Sigmoid colon (tissue), 7 donors: Measurements from ENCODE around the gene CDKAL1. TPM values are rescaled to one million over a fixed set of nuclear protein-coding genes. Genes with fewer than 3 reads are reported as not detected.
"Not testable (repeated sequence)": the region's sequence is repeated elsewhere in the genome, so short reads cannot be mapped to it uniquely, and the experiment has no call there.

Source experiments
- DNase-seq: peaks from one replicate; pipeline ENCODE4 v3.0.0-alpha.2; 2019
- H3K27ac ChIP-seq, 4 donors: fragments of 200-600 bp; sonication (generic); one replicate each; pipeline ENCODE4 v1.5.1; 2016 to 2019; ENCODE audit warnings: mild to moderate bottlenecking in 1 of 4
- H3K27me3 ChIP-seq, 3 donors: fragments of 200-600 bp; sonication (generic); one replicate each; pipeline ENCODE4 v1.5.1; 2019; ENCODE audit warnings: mild to moderate bottlenecking in 1 of 3
- H3K36me3 ChIP-seq, 4 donors: fragments of 200-600 bp; sonication (generic); one replicate each; pipeline ENCODE4 v1.5.1; 2016 to 2019
- H3K4me1 ChIP-seq, 4 donors: fragments of 200-600 bp; sonication (generic); one replicate each; pipeline ENCODE4 v1.5.1; 2017 to 2019
- H3K4me3 ChIP-seq, 4 donors: fragments of 200-600 bp; sonication (generic); one replicate each; pipeline ENCODE4 v1.5.1; 2017 to 2019; ENCODE audit warnings: mild to moderate bottlenecking in 2 of 4, moderate library complexity in 1 of 4
- H3K9me3 ChIP-seq, 4 donors: fragments of 200-600 bp in 3 of 4; sonication (generic) in 3 of 4; one replicate each; pipeline versions ENCODE4 v1.5.1 to v1.6.1; 2013 to 2019
- CTCF ChIP-seq, 4 experiments: fragments of 450-650 bp in 3 of 4; fragments of 200-600 bp in 1 of 4; IDR thresholded peaks; one replicate each; pipeline ENCODE4 v1.5.1; 2016 to 2019; ENCODE audit warnings: antibody characterized with exemption in 4 of 4, mild to moderate bottlenecking in 3 of 4, moderate library complexity in 2 of 4
- EP300 ChIP-seq, 4 donors: sonication (generic); formaldehyde crosslinking; IDR thresholded peaks; one replicate each; pipeline ENCODE4 v1.6.1; 2017; ENCODE audit warnings: antibody characterized with exemption in 4 of 4
- POLR2A ChIP-seq, 2 donors: fragments of 450-650 bp; IDR thresholded peaks; one replicate each; pipeline ENCODE4 v1.6.1; 2016; ENCODE audit warnings: antibody characterized with exemption in 2 of 2, mild to moderate bottlenecking in 2 of 2, moderate library complexity in 2 of 2
- POLR2AphosphoS5 ChIP-seq, 4 donors: sonication (generic); formaldehyde crosslinking; IDR thresholded peaks; one replicate each; pipeline ENCODE4 v1.6.1; 2017; ENCODE audit warnings: antibody characterized with exemption in 4 of 4
- WGBS, 2 donors: extraction: QIAGEN DNeasy Blood & Tissue Kit; methylation state at CpG; one replicate each; pipeline ENCODE4 v1.1.7; 2013; 5-methylcytosine and 5-hydroxymethylcytosine counted together
- intact Hi-C: fragments of 100-400 bp; cut with DNase I; formaldehyde crosslinking; loops from one replicate; pipeline ENCODE4 v1.15.1; 2023
- polyA plus RNA-seq, 3 donors: library from polyadenylated mRNA; stranded (reverse); fragments of 200-250 nt; gene quantifications; one replicate each; pipeline ENCODE4 v1.2.3, GENCODE V29; 2013
- total RNA-seq, 4 donors: library from RNA; depleted of rRNA; stranded (reverse); fragments of >200 nt; gene quantifications; one replicate each; pipeline ENCODE4 v1.1.0, GENCODE V29; 2016
- donor health status: healthy with polysubstance abuse.
- donor health status: Bipolar disorder and iron deficiency.
- donor health status: healthy.

The CDKAL1 gene
- total and polyA plus RNA-seq, 7 donors = 2.8 to 14.7 (median 11.4) TPM

GRCh38 chr6:20647585-20647984 lies 113.3 kb downstream of the CDKAL1 start:
- no peak overlapping the region for H3K27ac ChIP-seq
- DNase-seq = no peak
- intact Hi-C loops = no loop called here
- 98% methylated on average over 1 of the region's 1 CpG for WGBS, 2 donors
- no peaks in the 10 kb centered on the region for H3K4me1 ChIP-seq
- H3K4me3 ChIP-seq = no peak overlapping the region
- no peaks in the 10 kb centered on the region for H3K9me3 ChIP-seq
- no peak for TF ChIP-seq POLR2AphosphoS5 (IDR thresholded peaks at IDR 0.05)
- no peak for TF ChIP-seq EP300 (IDR thresholded peaks at IDR 0.05)
- TF ChIP-seq POLR2A (IDR thresholded peaks at IDR 0.05) = no peak
- TF ChIP-seq CTCF (IDR thresholded peaks at IDR 0.05) = no peak
- no peaks in the 10 kb centered on the region for H3K27me3 ChIP-seq
- peaks cover 0 to 3% (median 0%) of the 10 kb centered on the region in 4 donors for H3K36me3 ChIP-seq

GRCh38 chr6:20649696-20650470 lies 115.6 kb downstream of the CDKAL1 start:
- H3K4me1 ChIP-seq, H3K4me3 ChIP-seq, H3K36me3 ChIP-seq, H3K9me3 ChIP-seq, intact Hi-C loops, H3K27ac ChIP-seq, DNase-seq, H3K27me3 ChIP-seq: not testable (repeated sequence)
- WGBS, 2 donors = 84 to 98% methylated on average over 7 of the region's 7 CpGs

- Histone ChIP-seq H3K27ac (no peak overlapping the region), H3K36me3 (peaks cover 0 to 3% (median 0%) of the 10 kb centered on the region in 4 donors), H3K9me3 (no peaks in the 10 kb centered on the region), H3K4me1 (no peaks in the 10 kb centered on the region), H3K27me3 (no peaks in the 10 kb centered on the region), H3K4me3 (no peak overlapping the region)
- TF ChIP-seq CTCF (IDR thresholded peaks at IDR 0.05) (no peak), POLR2A (IDR thresholded peaks at IDR 0.05) (no peak), POLR2AphosphoS5 (IDR thresholded peaks at IDR 0.05) (no peak), EP300 (IDR thresholded peaks at IDR 0.05) (no peak)
- intact Hi-C loops = no loop called here
- DNase-seq = no peak
- WGBS, 2 donors = 54 to 72% methylated on average over 8 of the region's 8 CpGs
These were observed 118.2 kb downstream of the CDKAL1 start for GRCh38 chr6:20652299-20653084.

- Histone ChIP-seq H3K4me3 (no peak overlapping the region), H3K4me1 (no peaks in the 10 kb centered on the region), H3K36me3 (peaks cover 0 to 3% (median 0%) of the 10 kb centered on the region in 4 donors), H3K9me3 (no peaks in the 10 kb centered on the region), H3K27me3 (no peaks in the 10 kb centered on the region), H3K27ac (no peak overlapping the region)
- 93% methylated on average over 4 of the region's 4 CpGs for WGBS, 2 donors
- no peak for DNase-seq
- intact Hi-C loops = no loop called here
- TF ChIP-seq EP300 (IDR thresholded peaks at IDR 0.05) (no peak), POLR2A (IDR thresholded peaks at IDR 0.05) (no peak), POLR2AphosphoS5 (IDR thresholded peaks at IDR 0.05) (no peak), CTCF (IDR thresholded peaks at IDR 0.05) (no peak)
These were observed 118.8 kb downstream of the CDKAL1 start for GRCh38 chr6:20653085-20653479.

GRCh38 chr6:20655317-20655716 lies 121.1 kb downstream of the CDKAL1 start:
- no peaks in the 10 kb centered on the region for H3K9me3 ChIP-seq
- H3K27me3 ChIP-seq = no peaks in the 10 kb centered on the region
- WGBS, 2 donors = 94 to 96% methylated on average over 5 of the region's 5 CpGs
- H3K36me3 ChIP-seq = no peaks in the 10 kb centered on the region
- DNase-seq = no peak
- H3K4me3 ChIP-seq = no peak overlapping the region
- TF ChIP-seq POLR2A (IDR thresholded peaks at IDR 0.05) (no peak), EP300 (IDR thresholded peaks at IDR 0.05) (no peak), POLR2AphosphoS5 (IDR thresholded peaks at IDR 0.05) (no peak), CTCF (IDR thresholded peaks at IDR 0.05) (no peak)
- H3K27ac ChIP-seq = no peak overlapping the region
- no peaks in the 10 kb centered on the region for H3K4me1 ChIP-seq
- intact Hi-C loops = no loop called here
